ENCODE data around the gene CCN5. TPM values are rescaled to one million over a fixed set of nuclear protein-coding genes. Genes with fewer than 3 reads are reported as not detected.

CCN5 gene, protein sequence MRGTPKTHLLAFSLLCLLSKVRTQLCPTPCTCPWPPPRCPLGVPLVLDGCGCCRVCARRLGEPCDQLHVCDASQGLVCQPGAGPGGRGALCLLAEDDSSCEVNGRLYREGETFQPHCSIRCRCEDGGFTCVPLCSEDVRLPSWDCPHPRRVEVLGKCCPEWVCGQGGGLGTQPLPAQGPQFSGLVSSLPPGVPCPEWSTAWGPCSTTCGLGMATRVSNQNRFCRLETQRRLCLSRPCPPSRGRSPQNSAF
- 7.4 and 25.3 TPM in 2 replicates for total RNA-seq

DNA sequence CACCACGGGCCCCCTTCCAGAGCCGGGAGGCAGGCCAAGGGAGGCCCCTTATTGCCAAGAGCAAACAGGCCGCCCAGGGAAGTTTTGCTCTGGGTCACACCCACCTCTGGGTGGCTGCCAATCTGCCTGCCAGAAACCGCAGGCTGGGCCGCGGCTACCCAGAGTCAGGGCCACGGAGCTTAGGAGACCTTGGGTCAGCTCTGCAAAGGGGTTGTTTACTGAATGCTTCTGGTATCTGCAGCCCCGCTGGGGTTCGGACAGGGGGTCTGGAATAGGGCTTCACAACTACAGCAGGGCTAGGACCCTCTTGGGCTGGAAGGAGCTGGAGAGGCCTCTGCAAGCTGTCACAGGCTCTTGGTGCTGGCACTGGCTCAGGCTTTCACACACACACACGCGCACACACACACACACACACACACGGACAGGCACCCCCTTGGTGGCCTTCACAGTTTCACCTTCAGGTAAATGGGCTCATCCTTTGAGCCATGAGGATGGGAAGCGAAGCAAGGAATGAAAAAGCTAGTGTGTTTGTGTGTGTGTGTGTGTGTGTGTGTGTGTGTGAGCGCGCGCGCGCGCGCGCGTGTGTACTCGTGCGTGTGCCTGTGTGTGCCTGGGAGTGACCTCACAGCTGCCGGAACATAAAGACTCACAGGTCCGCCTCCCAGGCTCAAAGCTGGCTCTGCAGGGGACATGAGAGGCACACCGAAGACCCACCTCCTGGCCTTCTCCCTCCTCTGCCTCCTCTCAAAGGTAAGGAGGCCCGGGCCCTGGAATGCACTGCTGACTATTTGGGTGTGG is at the start of gene CCN5:
Gene CCN5 (plus strand): TSS at position 669 of the 798 bp plus-strand sequence. CDS start 22 bp downstream, at position 691.

DNA sequence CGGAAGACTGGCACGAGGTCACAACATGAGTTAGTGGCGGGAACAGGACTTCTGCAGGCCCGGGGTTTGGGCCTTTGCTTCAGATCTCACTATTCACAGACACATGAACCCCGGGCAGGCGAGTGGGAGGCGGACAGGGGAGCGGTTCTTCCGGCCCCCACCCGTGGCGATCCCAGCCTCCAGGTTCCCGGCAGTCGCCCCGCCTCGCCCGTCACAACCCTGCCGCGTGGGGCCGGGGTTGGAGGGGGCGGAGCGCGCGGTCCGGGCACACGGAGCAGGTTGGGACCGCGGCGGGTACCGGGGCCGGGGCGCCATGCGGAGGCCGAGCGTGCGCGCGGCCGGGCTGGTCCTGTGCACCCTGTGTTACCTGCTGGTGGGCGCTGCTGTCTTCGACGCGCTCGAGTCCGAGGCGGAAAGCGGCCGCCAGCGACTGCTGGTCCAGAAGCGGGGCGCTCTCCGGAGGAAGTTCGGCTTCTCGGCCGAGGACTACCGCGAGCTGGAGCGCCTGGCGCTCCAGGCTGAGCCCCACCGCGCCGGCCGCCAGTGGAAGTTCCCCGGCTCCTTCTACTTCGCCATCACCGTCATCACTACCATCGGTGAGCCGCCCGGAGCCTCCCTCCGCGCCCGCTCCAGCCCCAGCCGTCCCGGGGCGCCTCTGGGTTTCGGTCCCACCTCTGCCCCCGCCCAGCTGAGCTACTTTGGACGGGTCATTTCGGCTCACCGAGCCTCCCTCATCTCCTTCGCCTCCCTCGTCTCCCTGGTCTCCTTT is 30.6 kb downstream of the CCN5 start, which contains the start of gene KCNK15:
Gene KCNK15 (plus strand): TSS at position 268 of the 769 bp plus-strand sequence. CDS start 46 bp downstream, at position 314.

Other genes with a start within 250 kb of the CCN5 start
- gene TTPAL, start 239.5 kb upstream of the CCN5 start, total RNA-seq: 17.2 and 20.3 TPM in 2 replicates
- 92.4 and 144 TPM in 2 replicates for gene SERINC3, start 193.3 kb upstream of the CCN5 start, total RNA-seq
- gene PKIG, start 132.8 kb upstream of the CCN5 start, total RNA-seq: 129 and 140 TPM in 2 replicates
- 2.6 and 12.2 TPM in 2 replicates for gene ADA, start 63.7 kb upstream of the CCN5 start, total RNA-seq
- gene KCNK15, start 30.5 kb downstream of the CCN5 start, total RNA-seq: 0.29 and 1.3 TPM in 2 replicates
- gene RIMS4, start 95.2 kb downstream of the CCN5 start, total RNA-seq: under 0.01 and 0.17 TPM in 2 replicates
- gene YWHAB, start 170.3 kb downstream of the CCN5 start, total RNA-seq: 88.7 and 158 TPM in 2 replicates
- 11.5 and 14.1 TPM in 2 replicates for gene PABPC1L, start 194.7 kb downstream of the CCN5 start, total RNA-seq
- gene TOMM34, start 245.0 kb downstream of the CCN5 start, total RNA-seq: 24.3 and 29.1 TPM in 2 replicates